A549 (cell line): Measurements from ENCODE around the gene KCNQ2.

ENCODE experiments used
- FOXS1 ChIP-seq: fragments of 250-450 bp; sonication (Bioruptor Pico); IDR thresholded peaks from 2 replicates; pipeline ENCODE4 v1.5.0; 2020; ENCODE audit warnings: mild to moderate bottlenecking, moderate library complexity
- TF ChIP-seq, protein P1 (sequence below): fragments of 450-650 bp; IDR thresholded peaks from 2 replicates; pipeline ENCODE4 v1.6.1; 2014; ENCODE audit warnings: antibody characterized with exemption

DNA sequence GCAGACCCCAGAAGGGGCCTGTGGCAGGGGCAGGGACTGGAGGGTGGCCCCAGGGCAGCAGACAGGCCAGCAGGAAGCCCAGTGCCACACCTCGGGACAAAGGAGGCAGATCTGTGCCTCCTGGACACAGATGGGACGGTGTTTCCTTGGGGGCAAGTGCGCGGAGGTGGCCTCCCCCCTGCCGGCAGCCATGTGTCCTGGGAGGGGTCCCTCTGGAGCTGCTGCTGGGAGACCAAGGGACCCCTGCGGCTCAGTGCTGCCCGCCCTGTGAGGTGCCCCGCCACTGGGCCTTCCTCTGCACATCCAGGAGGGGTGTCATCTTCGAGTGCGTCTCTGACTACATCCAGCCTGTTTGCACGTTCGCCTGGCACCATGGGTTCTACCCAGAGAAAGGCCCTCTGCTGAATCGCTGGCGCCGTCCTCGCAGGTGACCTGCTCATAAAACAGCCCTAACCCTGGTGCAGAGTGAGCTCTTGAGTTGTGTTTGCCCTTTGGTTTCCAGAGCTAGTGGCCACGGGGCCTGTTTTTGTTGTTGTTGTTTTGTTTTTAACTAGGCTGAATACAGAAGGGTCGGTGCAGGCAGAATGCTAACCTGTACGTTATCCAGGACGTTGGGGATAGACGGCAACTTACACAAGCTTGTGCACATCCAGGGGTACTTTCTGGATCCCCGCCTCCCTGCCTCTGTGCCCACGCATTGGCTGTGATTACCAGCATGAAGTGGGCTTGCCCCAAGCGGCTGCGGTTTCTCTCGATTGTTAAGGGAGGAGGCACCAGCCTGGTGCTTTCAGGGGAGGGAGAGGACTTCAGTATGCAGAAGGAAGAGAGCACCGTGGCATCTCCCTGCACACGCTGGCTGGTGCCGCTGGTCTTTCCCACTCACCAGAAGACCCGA, 1.3 kb upstream of the KCNQ2 start:
- TF ChIP-seq FOXS1 (CRISPR knock-in tag) = no peak
- TF ChIP-seq, protein P1, sequence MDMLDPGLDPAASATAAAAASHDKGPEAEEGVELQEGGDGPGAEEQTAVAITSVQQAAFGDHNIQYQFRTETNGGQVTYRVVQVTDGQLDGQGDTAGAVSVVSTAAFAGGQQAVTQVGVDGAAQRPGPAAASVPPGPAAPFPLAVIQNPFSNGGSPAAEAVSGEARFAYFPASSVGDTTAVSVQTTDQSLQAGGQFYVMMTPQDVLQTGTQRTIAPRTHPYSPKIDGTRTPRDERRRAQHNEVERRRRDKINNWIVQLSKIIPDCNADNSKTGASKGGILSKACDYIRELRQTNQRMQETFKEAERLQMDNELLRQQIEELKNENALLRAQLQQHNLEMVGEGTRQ = no peak
